Kidney epithelial cell (primary cell): ENCODE results near the gene UHRF1. TPM values are rescaled to one million over a fixed set of nuclear protein-coding genes. Genes with fewer than 3 reads are reported as not detected.

Source experiments
- DNase-seq: peaks from one replicate; pipeline ENCODE4 v3.0.0-alpha.2; 2010; ENCODE audit warnings: low read depth
- H3K27me3 ChIP-seq: 2 replicates; pipeline ENCODE4 v1.6.0; 2011; ENCODE audit warnings: low read length; ENCODE audit not compliant: control insufficient read depth, insufficient read depth
- H3K36me3 ChIP-seq: 2 replicates; pipeline ENCODE4 v1.5.1; 2011; ENCODE audit warnings: low read length; ENCODE audit not compliant: control insufficient read depth, insufficient read depth
- H3K4me3 ChIP-seq: 2 replicates; pipeline ENCODE4 v1.5.1; 2011; ENCODE audit warnings: low read depth, mild to moderate bottlenecking, control low read depth, low read length
- total RNA-seq: library from RNA; depleted of rRNA; stranded (reverse); fragments of >200 nt; gene quantifications from 2 replicates; pipeline ENCODE4 v1.2.3, GENCODE V29; 2015
- TF ChIP-seq, protein P1 (sequence below): IDR thresholded peaks from 2 replicates; pipeline ENCODE4 v1.5.1; 2011; ENCODE audit warnings: mild to moderate bottlenecking, moderate library complexity, low read length, control low read depth, inconsistent platforms; ENCODE audit not compliant: insufficient read depth, poor library complexity, severe bottlenecking

The UHRF1 gene
- 20.7 and 21.2 TPM in 2 replicates for total RNA-seq

DNA sequence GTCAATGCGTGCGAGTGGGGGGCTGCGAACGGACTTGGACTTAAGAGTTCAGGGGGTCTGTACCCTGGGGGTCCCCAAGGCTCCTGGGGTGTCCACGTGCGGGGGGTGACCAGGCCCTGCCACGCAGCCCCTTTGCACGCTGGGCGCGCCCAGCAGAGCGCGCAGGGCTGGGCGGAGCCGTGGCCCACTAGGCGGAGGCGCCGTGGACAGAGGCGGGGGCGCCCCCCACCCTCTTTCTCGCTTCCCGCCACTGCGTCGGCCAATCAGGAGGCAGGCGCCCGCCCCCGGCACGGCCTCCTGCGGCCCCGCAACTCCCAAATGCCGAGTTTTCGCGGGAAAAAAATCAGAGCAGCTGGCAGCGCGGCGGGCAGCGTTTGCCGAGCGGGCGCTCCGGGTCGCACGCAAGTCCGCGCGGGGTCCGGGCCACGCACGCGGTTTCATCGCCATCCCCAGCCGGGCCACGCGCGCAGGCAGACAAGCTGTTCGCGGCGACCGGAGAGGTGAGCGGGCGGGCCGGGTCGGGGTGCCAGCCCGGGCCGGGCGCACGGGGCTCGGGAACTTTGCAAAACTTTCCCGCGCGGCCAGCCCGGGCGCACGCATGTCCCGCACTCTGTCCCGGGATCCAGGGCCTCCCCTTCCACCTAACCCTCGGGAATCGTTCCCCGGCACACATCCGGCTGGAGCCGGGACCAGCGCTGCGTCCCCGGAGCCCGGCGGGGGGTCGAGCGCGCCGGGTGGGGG lies at the start of gene UHRF1:
UHRF1 (plus strand) TSS at position 346 of the 741 bp plus-strand sequence. CDS start 1,385 bp downstream, outside the sequence.
- no peaks in the 10 kb centered on the region for H3K27me3 ChIP-seq
- H3K36me3 ChIP-seq = no peaks in the 10 kb centered on the region
- DNase-seq = no peak
- TF ChIP-seq, protein P1, sequence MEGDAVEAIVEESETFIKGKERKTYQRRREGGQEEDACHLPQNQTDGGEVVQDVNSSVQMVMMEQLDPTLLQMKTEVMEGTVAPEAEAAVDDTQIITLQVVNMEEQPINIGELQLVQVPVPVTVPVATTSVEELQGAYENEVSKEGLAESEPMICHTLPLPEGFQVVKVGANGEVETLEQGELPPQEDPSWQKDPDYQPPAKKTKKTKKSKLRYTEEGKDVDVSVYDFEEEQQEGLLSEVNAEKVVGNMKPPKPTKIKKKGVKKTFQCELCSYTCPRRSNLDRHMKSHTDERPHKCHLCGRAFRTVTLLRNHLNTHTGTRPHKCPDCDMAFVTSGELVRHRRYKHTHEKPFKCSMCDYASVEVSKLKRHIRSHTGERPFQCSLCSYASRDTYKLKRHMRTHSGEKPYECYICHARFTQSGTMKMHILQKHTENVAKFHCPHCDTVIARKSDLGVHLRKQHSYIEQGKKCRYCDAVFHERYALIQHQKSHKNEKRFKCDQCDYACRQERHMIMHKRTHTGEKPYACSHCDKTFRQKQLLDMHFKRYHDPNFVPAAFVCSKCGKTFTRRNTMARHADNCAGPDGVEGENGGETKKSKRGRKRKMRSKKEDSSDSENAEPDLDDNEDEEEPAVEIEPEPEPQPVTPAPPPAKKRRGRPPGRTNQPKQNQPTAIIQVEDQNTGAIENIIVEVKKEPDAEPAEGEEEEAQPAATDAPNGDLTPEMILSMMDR = no peak
- H3K4me3 ChIP-seq = peak within 1 kb of the TSS; percentile 75

DNA sequence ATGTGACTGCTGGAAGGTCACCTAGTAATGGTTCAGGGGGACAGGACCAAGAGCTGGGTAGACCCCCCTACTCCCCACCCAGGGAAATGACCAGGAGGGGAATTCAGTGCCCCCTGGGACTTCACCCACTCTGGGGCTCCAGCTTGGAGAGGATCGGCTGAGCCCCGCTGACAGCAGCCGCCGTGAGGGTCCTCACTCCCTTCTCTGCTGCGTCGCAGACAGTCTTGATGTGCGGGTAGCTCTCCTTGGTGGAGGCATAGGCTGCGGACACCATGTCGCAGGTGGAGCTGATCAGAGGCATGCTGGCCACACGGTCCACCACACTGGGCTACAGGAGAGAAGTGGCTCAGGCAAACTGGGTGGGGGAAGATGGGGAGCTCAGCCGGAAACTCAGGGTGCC lies 49.6 kb upstream of the UHRF1 start:
- H3K4me3 ChIP-seq = no peak overlapping the region
- DNase-seq = no peak
- TF ChIP-seq, protein P1 = no peak
- H3K27me3 ChIP-seq = no peaks in the 10 kb centered on the region
- peaks cover 5% of the 10 kb centered on the region for H3K36me3 ChIP-seq

DNA sequence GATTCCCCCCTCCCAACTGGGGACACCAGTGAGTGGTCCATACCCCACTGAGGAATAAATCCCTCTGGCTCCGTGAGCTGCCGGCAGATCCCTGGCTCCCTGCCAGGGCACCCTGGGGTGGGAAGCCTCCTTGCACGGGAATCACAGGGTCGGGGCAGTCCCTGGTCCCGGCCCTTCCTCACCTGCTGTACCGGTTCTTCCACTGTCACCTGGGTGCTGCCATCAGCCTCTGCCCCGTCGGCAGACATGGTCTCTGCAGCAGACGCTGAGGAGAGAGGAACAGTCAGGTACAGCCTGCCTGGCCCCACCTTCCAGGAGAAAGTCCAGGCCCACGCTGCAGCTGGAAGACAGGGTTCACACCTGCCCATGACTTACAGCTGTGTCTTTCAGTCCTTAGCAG lies 48.2 kb upstream of the UHRF1 start:
- no peak for DNase-seq
- TF ChIP-seq, protein P1 = no peak
- Histone ChIP-seq H3K36me3 (peaks cover 2% of the 10 kb centered on the region), H3K4me3 (no peak overlapping the region), H3K27me3 (no peaks in the 10 kb centered on the region)

DNA sequence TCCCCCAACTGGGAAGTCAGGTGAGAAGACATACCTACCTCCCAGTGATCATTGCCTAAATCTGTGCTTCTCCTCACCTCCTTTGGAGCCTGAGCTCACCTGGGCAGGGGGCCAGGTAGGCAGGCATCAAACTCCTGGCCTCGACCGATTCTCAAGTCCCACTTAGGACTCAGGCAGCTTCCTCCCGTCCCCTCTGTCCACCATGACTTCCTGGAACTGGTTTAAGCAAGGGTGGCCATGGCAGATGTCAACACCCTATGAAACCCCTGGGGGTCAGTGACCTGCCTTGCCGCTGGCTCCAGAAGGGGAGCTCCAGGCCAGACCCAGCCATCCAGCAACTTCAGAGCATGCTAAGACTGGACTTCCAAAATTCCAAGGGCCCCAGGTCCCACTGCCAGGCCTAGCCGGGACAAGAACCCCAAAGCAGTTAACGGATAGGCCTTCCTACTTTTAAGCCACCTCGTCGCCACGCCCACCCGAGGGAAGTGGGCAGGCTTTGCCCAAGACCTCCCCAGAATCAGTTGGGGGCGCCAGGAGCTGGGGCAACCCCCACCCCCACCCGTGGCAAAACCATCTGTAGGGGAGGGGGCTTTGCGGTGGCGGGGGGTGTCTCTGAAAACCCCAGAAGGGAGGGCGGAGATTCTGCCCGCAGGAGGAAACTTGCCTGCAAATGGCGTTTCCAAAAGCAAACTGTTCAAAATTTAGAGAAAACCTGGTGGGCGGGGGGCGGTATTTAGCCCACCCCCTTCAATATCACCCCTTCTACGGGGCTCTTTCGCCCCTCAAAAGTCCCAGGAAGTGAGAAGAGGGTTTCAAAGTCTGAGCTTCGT lies 42.5 kb upstream of the UHRF1 start:
- H3K27me3 ChIP-seq = no peaks in the 10 kb centered on the region
- H3K4me3 ChIP-seq = peak overlapping the region; percentile 60
- DNase-seq = no peak
- H3K36me3 ChIP-seq = no peaks in the 10 kb centered on the region
- TF ChIP-seq, protein P1 = no peak

DNA sequence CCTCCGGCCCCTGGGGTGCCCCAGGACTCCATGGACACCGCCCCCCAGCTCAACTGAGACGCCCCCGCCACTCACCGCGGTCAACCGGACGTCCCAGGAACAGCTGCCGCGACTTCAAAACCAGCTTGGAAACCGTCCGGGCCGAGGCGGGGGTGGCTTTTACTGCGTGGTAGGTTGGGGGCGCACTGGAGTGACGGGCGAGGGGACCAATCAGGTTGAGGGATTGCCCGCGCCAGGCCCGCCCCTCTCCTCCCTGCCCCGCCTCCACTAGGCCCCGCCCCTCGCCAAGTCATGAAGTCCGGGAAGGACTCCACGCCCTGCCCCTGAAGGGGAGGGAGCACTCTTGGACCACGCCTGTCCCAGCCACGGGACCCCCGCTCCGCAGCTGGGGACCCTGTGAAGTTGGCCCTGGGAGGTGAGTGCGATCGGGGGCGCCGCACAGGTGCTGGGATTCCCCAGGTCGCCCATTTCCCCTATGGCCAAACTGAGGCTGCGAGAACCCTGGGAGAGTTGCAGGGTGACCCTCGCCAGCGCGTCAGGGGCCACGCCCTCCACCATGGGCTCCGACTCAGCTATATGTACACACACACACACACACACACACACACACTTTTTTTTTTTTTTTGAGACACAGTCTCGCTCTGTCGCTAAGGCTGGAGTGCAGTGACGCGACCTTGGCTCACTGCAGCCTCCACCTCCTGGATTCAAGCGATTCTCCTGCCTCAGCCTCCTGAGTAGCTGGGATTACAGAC lies 41.6 kb upstream of the UHRF1 start, which contains the start of gene PLIN3:
PLIN3 (minus strand) TSS at position 134 of the 752 bp plus-strand sequence. CDS start 6,273 bp downstream, outside the sequence.
- TF ChIP-seq, protein P1 = no peak
- no peaks in the 10 kb centered on the region for H3K36me3 ChIP-seq
- H3K27me3 ChIP-seq = no peaks in the 10 kb centered on the region
- H3K4me3 ChIP-seq = peak within 1 kb of the TSS; percentile 60
- DNase-seq = peak; percentile 59
